HG03378 (cell line): Measurements from ENCODE around the gene MCF2L.

Experiments used
- ATAC-seq: cut with Tn5 transposase; IDR thresholded peaks from one replicate; pipeline ENCODE4 v1.9.1; 2021; ENCODE audit warnings: mild to moderate bottlenecking, moderate library complexity; ENCODE audit not compliant: unreplicated experiment

Gene MCF2L

DNA sequence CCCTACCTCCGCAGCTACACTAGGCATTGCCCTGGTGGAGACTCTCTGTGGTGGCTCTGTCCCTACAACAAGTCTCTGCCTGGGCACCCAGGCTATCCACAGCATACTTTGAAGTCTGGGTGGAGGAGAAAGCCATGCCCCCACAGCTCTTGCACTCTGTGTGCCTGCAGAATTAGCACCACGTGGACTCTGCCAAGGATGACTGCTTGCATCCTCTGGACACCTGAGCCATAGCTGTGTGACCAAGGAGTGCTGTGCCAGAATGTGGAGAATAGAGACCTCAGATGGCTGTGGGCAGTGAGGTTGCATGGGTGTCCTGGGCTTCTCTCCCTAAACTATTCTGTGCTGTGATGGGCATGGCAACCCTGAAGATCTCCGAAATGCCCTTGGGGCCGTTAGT lies 21.2 kb upstream of the MCF2L start:
- no peak for ATAC-seq

DNA sequence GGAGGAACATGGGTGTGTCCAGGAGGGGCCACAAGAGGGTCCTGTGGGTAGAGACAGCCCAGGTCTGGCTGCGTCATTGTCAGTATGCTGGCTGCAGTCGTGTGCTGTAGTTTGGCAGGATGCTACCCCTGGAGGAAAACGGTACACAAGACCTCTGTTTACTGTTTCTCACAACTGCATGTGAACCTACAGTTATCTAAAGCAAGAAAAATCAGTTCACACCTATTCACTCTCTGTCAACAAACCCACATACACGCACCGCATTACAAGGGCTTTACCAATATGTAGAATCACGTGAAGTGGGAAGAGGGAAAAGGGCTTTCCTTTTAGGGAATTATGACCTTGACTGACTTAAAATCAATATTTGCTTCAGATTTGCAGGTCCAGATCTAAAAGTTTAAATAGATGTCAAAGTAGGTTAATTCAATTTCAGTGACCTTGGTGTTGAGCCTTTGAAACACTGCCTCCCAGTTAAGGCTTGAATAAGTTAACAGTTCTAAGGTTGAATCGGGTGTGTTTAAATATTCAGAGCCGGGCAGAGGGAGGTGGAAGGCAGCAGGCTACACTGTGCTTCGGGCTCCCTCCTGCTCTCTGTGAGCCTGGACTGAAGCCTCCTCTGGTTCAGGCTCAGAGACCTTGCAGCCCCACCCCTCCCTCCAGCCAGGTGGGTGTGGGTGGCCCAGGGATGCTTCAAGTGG lies 17.2 kb upstream of the MCF2L start:
- ATAC-seq, result no peak

DNA sequence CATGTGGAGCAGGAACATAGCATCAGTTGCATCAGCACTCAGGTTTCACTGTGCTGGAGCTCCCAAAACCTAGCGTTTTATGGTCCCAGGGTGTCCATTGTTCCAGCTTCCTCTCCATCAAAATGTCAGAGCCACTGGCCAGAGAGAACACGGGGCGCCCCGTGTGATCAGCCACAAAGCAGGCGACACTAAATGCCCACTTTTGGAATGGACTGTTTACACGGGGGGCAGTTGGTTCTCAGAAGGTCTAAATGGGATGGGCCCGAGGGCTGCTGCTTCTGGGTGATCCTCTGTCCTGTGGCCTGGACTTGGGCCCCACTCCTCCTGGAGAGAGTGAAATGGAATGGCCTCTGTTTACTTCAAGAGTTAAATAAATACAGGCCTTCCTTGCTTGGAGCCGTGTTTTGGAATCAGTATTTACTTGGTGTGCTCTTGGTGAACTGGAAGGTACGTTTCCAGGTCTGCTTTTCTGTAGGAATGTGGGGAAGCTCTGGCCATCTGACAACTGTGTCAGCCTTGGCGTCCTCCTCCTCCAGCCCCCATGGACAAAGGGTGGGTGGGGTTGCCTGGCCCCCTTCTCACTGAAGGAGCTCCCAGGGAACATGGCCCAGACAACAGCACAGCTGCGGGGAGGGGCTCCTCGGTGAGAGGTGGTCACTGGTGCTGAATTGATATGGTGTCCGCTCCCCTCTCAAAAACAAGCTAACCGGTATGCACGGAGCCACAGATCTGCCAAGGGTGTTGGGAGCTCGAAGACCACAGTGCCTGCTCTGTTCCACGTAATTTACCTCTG lies 16.1 kb upstream of the MCF2L start:
- ATAC-seq, result no peak

DNA sequence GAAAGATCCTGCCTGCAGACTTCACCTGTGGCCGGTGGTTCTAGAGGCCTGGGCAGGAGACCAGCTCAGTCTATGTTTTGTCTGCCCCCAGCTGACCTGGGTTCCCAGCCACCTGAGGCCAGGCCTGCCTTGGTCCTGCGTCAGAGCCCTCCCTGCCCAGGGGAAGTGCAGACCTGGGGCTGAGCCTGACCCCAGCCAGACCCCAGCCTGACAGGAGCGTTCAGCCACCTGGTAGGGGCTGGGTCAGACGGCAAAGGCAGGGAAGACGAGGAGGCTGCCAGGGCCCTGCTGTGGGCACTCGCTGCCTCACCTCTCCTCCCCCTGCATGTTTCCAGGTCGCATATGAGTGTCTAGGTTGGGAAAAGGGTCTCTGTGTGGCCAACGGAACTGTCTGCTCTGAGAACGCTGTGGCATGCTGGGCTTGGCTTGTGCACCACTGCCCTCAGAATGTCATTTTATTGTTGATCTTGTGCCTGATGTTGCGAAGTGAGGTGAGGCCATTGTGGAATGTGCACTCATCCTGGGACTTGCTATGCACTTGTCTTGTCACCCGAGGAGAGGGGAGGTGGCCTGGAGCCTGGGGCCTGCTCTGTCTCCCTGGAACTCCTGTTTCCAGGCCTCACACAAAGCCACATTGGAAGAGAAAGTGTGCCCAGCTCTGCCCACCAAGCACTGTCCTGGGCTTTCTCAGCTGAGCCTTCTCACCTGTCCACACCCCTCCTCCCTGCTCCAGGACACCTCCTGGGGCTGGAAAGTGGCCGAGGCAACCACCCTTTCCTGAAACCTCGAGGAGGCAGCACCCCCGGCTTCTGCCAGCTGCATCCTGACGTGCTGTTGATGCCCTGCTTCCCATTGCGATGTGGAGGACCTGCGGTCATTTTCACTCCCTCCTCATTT lies 15.2 kb upstream of the MCF2L start:
- ATAC-seq, result no peak

DNA sequence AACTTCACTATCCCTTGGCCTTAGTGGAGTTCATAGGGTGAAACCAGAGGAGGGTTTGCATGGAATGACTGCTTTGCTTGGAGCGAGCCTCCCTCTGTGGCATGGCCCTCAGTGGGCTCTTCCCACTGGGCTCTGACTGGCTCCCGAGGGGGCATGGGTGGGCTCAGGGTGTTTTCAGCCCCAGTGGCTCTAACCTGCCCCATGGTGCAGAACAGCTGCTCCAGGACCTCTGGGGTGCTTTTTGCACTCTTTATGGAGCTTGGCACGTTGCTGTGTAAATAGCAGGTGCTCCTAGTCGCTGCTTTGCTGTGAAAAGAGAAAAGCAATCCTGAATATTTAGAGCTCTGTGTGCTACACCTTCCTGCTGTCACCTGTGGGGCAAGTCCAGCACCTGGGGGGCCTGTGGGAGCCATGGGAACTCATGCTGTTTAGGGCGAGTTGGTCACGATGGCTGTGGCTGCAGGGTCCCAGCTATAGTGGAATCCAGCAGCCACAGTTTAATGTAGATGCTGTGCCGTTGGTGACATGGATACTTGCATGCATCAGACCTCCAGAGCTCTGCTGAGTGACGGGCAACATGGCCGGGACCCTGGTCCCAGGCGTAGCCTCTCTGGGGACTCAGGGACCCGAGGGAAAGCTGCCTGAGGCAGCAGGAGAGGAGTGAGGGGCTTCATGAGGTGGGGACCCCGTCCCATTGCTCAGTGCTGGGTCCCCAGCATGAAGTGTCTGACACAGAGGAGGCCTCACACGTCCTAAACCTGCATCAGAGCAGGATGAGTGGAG lies 14.3 kb upstream of the MCF2L start:
- ATAC-seq, result no peak

DNA sequence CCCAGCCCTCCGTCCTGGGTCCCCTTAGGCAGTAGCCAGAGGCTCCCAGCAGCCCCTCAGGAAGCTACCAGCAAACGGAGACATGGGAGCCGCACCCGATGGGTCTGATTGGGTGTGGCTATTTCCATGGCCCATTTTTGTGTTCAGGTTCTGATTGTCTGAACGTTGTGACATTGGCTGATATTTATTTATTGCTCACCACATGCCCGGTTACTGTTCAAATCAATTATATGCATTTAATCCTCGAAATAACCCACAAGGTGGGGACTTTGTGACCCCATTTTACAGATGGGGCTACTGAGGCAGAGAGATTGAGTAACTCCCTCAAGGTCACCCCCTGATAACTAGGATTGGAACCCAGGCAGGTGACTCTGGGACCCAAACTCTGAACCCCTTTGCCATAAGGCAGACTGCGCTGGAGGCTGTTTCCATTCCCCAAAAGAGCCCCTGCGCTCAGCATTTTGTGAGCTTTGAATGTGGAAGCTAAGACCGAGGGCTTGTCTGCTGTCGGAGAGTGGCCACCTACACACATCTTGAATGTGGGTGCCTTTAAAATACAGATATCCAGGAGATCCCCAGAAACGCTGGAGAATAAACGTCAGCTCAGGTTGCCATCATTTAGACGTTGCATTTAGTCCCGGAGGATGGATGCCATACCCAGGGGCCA lies 13.6 kb upstream of the MCF2L start:
- no peak for ATAC-seq

DNA sequence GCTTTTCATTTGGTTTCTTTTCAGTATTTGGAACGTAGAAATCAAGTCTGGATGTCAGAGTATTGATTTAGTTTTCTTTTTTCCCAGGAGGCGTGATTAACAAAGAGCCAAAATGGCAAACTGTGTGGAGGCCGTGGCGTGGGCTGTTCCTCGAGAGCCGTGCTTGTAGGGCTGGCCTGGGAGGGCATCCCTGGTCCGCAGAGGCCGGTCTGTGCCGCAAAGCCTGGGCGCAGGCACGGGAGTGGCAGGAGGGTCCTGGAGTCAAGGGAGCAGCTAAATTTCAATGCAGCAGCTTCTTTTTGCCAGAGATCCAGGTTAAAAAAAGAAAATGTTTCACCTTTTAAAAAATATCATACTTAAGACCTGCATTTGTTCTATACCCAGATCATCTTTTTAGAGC lies 13.1 kb upstream of the MCF2L start:
- no peak for ATAC-seq

DNA sequence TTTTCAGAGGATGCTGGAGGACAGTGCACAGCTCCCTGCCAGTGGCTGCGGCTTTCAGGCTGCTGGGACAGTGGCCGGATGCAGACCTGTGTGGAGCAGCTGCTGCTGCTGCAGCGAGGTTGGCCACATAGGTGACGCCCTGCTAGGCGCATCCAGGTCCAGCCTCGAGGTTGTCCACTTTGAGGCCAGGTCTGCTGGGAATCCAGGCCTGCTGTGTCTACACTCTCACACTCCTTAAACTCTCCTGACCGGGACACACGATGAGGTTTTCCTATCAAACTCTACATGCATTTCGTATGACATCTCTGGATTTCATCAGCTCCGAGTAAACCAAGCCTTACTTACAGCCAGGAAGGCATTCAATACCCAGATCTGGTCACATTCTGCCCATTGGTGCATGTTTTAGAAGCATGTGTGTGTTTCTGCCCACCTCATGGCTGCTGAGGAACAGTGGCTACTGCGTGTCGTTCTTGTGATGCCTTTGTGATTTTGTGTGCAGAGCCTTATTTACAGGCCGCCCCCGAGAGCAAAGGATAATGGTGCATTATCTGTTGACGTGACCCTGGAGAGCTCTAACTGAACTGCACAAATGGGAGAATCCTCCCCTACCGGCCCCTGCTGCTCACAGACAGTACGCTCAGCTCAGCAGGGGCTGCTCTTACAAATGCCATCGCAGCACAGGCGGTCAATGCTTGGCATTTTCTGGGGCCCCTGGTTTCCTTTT lies 12.3 kb upstream of the MCF2L start:
- ATAC-seq, result no peak

DNA sequence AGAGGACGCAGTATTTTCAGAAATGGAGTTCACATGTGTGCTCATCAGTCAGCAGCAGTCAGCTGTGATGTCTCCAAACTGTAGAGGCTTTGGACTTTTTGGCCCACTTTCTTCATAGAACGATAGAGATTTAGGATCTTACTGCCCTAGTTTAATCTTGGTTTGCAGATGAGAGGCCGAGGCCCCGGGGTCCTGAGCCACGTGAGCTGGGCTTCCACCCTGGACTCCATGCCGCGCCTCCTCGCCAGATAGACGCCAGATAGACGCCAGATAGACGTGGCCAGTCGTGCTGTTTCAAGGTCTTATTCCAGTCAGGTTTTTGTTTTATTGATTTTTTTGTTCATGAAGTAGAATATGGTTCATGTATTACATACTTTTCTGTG lies 11.7 kb upstream of the MCF2L start:
- ATAC-seq, result no peak

DNA sequence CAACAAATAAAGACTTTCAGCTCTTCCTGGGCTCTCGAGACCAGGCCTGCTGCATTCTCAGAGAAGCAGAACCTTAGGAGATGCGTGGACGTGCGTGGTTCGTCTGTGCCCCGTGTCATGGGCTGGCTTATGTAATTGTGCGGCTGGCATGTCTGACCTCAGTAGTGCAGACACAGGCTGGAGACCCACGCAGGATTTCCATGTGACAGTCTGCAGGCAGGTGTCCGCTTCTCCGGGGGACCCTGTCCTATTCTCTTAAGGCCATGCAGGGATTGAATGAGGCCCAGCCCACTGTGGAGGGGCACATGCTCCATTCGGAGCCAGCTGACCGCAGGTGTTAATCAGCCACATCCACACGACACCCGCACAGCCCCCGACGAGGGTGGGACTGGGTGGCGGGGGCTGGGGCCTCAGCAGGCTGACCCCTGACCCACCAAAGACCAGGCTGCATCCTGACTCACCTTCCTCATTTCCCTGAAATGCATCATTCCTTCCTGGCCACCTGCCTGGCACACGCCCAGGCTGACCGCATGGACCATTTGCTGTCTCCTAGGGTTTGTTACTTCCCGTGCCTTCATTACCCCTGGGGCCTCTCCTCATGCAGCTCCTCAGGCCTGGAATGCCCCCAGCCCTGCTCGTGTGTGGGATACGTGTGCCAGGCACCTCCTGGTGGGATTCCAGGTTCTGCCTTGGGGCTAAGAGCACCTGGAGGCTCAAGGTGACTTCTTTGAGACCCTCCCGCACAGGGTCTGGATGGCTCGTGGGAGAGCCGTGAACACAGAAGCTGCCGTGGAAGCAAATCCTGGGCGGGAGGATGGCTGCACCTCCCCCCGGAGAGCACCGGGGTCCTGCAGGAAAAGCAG lies 10.7 kb upstream of the MCF2L start:
- ATAC-seq, result no peak

DNA sequence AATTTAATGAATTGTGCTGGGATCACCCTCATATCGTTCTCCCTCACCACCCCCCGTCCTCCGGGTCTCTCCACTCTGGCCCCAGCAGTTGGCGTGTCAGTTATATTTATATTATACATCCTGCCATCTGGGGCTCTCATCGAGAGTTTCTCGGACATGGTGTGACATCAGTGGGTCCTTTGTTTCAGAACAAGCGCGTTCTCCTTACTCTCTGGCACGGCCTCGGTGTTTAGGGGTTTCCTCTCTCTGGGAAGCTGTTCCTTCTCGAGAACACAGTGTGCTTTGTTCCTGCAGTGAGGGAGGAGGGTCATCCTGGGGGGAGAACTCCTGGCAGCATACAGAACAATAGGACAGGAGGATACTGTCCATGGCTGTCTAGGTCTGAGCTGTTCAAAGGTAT lies 9.8 kb upstream of the MCF2L start:
- no peak for ATAC-seq

DNA sequence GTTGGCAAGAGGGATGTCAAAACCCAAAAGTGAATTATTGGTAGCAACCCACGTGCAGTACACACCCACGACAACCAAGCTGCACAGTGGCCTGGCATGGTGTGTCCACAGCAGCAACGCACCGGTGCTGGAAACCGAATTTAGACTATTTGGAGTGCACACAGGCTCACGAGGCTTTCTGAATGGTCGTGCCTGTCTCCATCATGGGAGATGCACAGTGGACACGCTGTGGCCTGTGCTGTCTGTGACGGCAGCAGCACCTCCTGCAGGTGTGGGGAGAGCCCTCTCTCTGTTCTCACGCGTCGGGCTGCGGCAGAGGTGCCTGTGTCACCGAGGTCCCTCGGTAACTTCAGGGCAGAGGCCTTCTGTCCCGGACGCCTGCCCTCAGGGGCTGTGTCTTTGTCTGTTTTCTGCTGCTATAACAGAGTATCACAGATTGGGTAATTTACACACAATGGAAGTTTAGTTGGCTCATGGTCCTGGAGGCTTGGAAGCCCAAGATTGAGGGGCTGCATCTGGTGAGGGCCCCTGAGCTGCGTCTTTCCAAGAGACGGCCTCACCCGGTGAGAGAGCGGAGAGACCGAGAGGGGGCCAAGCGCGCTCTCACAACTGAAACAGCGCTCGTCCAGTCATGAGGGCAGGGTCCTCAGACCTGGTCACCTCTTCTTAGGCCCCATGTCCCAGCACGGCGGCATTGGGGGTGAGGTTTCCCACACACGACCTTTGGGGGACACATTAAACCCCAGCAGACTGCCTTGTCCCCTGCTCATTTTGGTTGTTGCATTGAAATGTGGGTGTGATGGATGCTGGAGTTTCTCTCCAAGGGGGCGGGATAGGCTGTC lies 9.1 kb upstream of the MCF2L start:
- ATAC-seq, result no peak

DNA sequence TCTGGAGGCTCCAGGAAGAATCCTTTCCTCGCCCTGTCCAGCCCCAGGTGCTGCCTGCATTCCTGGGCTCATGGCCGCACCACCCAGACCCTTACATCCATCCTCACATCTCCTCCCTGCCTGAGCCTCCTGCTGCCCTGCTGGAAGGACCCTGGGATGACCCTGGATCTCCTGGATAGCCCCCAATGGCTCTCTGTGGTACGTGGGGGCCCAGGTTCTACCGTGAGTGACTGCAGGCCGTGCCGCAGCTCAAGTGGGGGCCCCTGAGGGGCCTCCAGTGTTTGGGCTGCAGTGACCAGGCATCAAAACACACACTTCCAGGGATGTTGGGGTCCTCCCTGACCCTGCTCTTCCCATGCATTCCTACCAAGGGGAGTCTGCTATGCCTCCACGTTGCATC lies 8.3 kb upstream of the MCF2L start:
- no peak for ATAC-seq

DNA sequence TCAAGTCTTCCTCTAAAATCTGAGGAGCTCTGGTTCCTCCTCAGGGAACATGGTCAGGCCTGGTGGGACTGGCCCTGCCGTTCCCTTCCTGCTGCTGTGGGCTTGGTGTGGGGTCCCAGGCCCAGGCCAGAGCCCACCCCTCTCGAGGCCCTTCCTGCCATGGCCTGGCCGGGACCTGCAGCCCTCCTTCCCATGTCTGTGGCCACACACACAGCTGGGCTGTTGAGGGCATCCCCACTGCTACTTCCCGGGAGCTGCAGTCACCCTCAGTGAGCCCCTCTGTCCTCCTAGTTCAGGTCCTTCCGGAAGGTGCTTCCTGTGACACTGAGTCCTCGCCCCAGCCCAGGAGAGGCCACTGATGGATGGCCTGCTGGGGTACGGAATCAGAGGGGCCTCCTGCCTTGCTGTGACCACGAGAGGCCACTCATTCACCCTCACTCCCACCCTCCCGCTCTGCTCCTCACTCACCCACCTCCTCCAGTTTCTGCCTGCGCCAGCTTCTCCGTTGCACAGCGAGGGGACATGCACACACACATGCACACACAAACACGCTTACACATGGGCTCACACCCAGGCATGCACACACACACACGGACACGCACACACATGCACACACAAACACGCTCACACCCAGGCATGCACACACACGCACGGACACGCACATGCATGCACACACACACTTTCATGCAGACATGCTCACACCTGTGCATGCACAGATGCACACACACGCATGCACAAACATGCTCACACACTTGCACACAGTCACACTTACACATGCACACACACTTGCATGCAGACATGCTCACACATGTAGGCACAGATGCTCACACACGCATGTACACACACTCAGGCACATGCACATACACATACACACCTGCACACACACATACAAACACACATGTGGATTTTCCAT lies 7.3 kb upstream of the MCF2L start:
- no peak for ATAC-seq

DNA sequence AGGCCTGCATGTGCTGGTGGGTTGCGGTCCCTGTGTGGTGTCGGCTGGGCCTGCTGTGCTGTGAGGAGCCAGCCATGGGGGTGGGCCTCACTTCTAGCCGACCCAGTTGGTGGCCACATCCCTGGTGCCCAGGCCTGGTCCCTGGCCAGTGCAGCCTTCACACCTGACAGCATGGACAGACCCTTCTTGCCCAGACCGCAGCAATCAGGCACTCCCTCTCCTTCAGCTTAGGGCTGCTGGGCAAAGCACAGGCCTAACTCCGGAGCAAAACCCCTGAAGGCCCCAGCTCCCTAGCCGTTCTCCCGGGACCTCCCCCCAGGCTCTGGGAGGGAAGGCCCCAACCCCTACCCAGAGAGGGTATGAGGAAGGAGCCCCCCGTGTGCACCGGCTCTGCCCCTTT lies 6.6 kb upstream of the MCF2L start:
- ATAC-seq, result no peak

DNA sequence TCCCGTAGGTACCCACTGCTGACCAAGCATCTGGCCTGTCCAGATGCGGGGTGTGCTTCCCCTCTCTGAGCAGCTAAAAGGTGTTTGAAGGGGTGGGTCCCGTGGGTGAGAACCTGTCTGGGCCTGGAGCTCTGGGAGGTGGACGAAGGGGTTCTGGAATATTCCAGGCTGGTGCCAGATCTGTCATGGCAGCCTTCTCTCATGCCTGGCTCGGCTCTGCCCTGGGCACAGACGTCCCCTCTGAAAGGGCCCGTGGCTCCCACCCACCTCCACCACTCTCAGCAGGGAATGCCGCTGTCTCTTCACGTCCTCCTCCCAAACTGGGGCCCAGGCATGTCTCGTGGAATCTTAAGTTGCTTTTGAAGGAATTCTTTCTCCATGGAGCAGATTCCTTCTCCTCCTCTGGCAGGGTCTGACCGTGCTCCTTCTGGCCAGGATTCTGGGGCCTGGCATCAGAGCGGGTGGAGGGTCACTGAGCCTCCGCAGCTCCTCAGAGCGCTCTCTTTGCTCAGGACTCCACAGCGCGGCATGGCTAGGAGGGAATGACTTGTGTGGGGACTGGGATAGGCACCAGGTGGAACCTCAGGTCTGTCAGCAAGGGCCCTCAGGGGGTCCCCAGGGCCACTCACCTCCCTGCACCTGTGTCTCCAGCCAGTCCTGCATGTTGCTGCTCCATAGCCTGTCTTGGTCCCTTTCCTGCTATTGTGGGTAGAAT lies 5.9 kb upstream of the MCF2L start:
- no peak for ATAC-seq
